Astrocyte of the cerebellum (primary cell): ENCODE results near the gene SERPINH1.

ENCODE experiments used
- DNase-seq: peaks from one replicate; pipeline ENCODE4 v3.0.0-alpha.2; 2011; ENCODE audit warnings: low read depth
- H3K4me3 ChIP-seq: 2 replicates; pipeline ENCODE4 v1.5.1; 2011; ENCODE audit warnings: mild to moderate bottlenecking, low read depth, low read length, moderate library complexity
- CTCF ChIP-seq: IDR thresholded peaks from 2 replicates; pipeline ENCODE4 v1.5.1; 2012; ENCODE audit warnings: low read length, low read depth, moderate library complexity, mild to moderate bottlenecking; ENCODE audit errors: missing control alignments
- in situ Hi-C: cut with HindIII; loops from 2 replicates; pipeline ENCODE4 v1.10.0; 2017; ENCODE audit warnings: low sequenced_read_pairs

Gene SERPINH1

GRCh38 chr11:75554258-75555022 is 7.6 kb upstream of the SERPINH1 start:
- in situ Hi-C loops = no loop called here
- no peak for TF ChIP-seq CTCF
- peak overlapping the region; percentile 14 for H3K4me3 ChIP-seq
- peak; percentile 99 for DNase-seq

GRCh38 chr11:75555079-75555811 is 6.8 kb upstream of the SERPINH1 start:
- H3K4me3 ChIP-seq = no peak overlapping the region
- in situ Hi-C loops = no loop called here
- no peak for TF ChIP-seq CTCF
- DNase-seq = no peak

GRCh38 chr11:75556275-75556674 is 5.8 kb upstream of the SERPINH1 start:
- no peak for TF ChIP-seq CTCF
- in situ Hi-C loops = no loop called here
- no peak for DNase-seq
- H3K4me3 ChIP-seq = no peak overlapping the region

GRCh38 chr11:75557666-75558494 is 4.2 kb upstream of the SERPINH1 start:
- no peak overlapping the region for H3K4me3 ChIP-seq
- in situ Hi-C loops = no loop called here
- DNase-seq = peak; percentile 84
- TF ChIP-seq CTCF = no peak

- peak; percentile 31 for DNase-seq
- in situ Hi-C loops = no loop called here
- no peak overlapping the region for H3K4me3 ChIP-seq
- no peak for TF ChIP-seq CTCF
These were observed 2.9 kb upstream of the SERPINH1 start for GRCh38 chr11:75558939-75559843.
